HG02840 (cell line): ENCODE data around the gene CD300E.

Source experiments
- ATAC-seq: cut with Tn5 transposase; IDR thresholded peaks from one replicate; pipeline ENCODE4 v1.9.1; 2021; ENCODE audit warnings: mild to moderate bottlenecking, moderate library complexity, moderate number of reproducible peaks; ENCODE audit not compliant: unreplicated experiment, low FRiP score

The CD300E gene

GRCh38 chr17:74623693-74624093, at the start of gene CD300E:
TSS of gene CD300E (minus strand) at chr17:74623738. CDS start at chr17:74623621, 117 bp downstream.
- no peak for ATAC-seq

GRCh38 chr17:74671031-74671771, 47.7 kb upstream of the CD300E start:
- ATAC-seq: no peak

GRCh38 chr17:74670329-74670728, 46.8 kb upstream of the CD300E start:
- ATAC-seq: no peak

GRCh38 chr17:74663561-74663960, 40.0 kb upstream of the CD300E start:
- ATAC-seq: no peak

- no peak for ATAC-seq
Measured at GRCh38 chr17:74659889-74660288, 36.4 kb upstream of the CD300E start.

- no peak for ATAC-seq
Measured at GRCh38 chr17:74658620-74659019, 35.1 kb upstream of the CD300E start.

- ATAC-seq: no peak
Measured at GRCh38 chr17:74654742-74655141, 31.2 kb upstream of the CD300E start.

GRCh38 chr17:74652020-74652419, 28.5 kb upstream of the CD300E start:
- ATAC-seq: no peak

- ATAC-seq: no peak
Measured at GRCh38 chr17:74649909-74650308, 26.4 kb upstream of the CD300E start.

GRCh38 chr17:74647871-74648672, 24.5 kb upstream of the CD300E start:
- no peak for ATAC-seq

- ATAC-seq: no peak
Measured at GRCh38 chr17:74646231-74646630, 22.7 kb upstream of the CD300E start.

GRCh38 chr17:74645010-74645409, 21.5 kb upstream of the CD300E start:
- ATAC-seq: no peak

GRCh38 chr17:74644419-74644818, 20.9 kb upstream of the CD300E start:
- no peak for ATAC-seq

- ATAC-seq: no peak
Measured at GRCh38 chr17:74643826-74644225, 20.3 kb upstream of the CD300E start.

GRCh38 chr17:74642995-74643394, 19.5 kb upstream of the CD300E start:
- ATAC-seq: no peak

- no peak for ATAC-seq
Measured at GRCh38 chr17:74642556-74642955, 19.0 kb upstream of the CD300E start.

- no peak for ATAC-seq
Measured at GRCh38 chr17:74641958-74642298, 18.4 kb upstream of the CD300E start.

GRCh38 chr17:74641224-74641957, 17.9 kb upstream of the CD300E start:
- ATAC-seq: no peak

GRCh38 chr17:74639704-74640151, 16.2 kb upstream of the CD300E start:
- no peak for ATAC-seq

GRCh38 chr17:74637926-74638325, 14.4 kb upstream of the CD300E start:
- no peak for ATAC-seq

GRCh38 chr17:74637265-74637664, 13.7 kb upstream of the CD300E start:
- ATAC-seq: no peak
